Panc1 (cell line): Measurements from ENCODE around the gene CFAP68.

Experiments
- POLR2AphosphoS5 ChIP-seq: IDR thresholded peaks from 2 replicates; pipeline ENCODE4 v1.6.1; 2012; ENCODE audit warnings: mild to moderate bottlenecking, low read depth, low read length, moderate library complexity
- REST ChIP-seq, 2 experiments: IDR thresholded peaks; 2 replicates each; pipeline ENCODE4 v1.6.1; 2011 to 2012; ENCODE audit warnings: low read depth in 2 of 2, control low read depth in 1 of 2, low read length in 1 of 2, mild to moderate bottlenecking in 1 of 2, moderate library complexity in 1 of 2; ENCODE audit not compliant: insufficient read depth in 1 of 2
- SIN3A ChIP-seq: IDR thresholded peaks from 2 replicates; pipeline ENCODE4 v1.6.1; 2012; ENCODE audit warnings: low read depth, mild to moderate bottlenecking, low read length, moderate library complexity, borderline replicate concordance; ENCODE audit not compliant: insufficient read depth
- TCF7L2 ChIP-seq: IDR thresholded peaks from 2 replicates; pipeline ENCODE4 v1.6.1; 2011; ENCODE audit warnings: mild to moderate bottlenecking, low read depth, low read length, inconsistent platforms
- TF ChIP-seq, protein P1 (sequence below): fragments of 450-650 bp; IDR thresholded peaks from 2 replicates; pipeline ENCODE4 v1.5.1; 2017; ENCODE audit warnings: mild to moderate bottlenecking

DNA sequence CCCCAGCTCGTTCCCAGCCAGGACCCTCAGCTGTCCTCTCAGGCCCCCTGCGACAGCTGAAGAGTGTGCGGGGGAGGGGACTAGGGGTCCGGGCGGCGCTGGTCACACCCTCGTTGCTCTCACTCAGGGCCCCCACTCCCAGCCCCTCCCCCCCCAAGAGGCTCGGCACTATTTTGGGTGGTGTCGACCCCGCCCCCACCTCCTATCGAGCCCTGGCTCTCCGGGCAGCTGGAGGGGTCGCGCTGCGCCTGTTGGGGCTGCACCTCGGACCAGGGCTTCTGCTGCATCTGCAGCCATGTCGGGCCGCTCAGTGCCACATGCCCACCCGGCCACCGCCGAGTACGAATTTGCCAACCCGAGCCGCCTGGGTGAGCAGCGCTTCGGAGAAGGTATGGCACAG lies 33.2 kb downstream of the CFAP68 start, which contains the start of gene HSPB2:
- TF ChIP-seq, protein P1, sequence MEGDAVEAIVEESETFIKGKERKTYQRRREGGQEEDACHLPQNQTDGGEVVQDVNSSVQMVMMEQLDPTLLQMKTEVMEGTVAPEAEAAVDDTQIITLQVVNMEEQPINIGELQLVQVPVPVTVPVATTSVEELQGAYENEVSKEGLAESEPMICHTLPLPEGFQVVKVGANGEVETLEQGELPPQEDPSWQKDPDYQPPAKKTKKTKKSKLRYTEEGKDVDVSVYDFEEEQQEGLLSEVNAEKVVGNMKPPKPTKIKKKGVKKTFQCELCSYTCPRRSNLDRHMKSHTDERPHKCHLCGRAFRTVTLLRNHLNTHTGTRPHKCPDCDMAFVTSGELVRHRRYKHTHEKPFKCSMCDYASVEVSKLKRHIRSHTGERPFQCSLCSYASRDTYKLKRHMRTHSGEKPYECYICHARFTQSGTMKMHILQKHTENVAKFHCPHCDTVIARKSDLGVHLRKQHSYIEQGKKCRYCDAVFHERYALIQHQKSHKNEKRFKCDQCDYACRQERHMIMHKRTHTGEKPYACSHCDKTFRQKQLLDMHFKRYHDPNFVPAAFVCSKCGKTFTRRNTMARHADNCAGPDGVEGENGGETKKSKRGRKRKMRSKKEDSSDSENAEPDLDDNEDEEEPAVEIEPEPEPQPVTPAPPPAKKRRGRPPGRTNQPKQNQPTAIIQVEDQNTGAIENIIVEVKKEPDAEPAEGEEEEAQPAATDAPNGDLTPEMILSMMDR = no peak
- no peak for TF ChIP-seq POLR2AphosphoS5
- no peak for TF ChIP-seq TCF7L2
- TF ChIP-seq SIN3A = no peak
- no peak for TF ChIP-seq REST (IDR thresholded peaks at IDR 0.05; ENCODE audit: insufficient read depth in 1 of 2, low read depth in 2 of 2, low read length in 1 of 2)
